SK-MEL-5 (cell line): ENCODE results near the gene JAK2. TPM values are rescaled to one million over a fixed set of nuclear protein-coding genes. Genes with fewer than 3 reads are reported as not detected.
A peak's percentile ranks its signal among the peaks of the same experiment; 100 is the strongest.

Experiments
- DNase-seq: peaks from one replicate; pipeline ENCODE4 v3.0.0-alpha.2; 2016; ENCODE audit warnings: low read depth, low spot score
- in situ Hi-C: cut with HindIII; loops from 2 replicates; pipeline ENCODE4 v1.10.0; 2016; ENCODE audit warnings: low sequenced_read_pairs, high pct_unique_total_duplicates, low pct_unique_long_range_greater_than_20kb
- total RNA-seq: library from RNA; depleted of rRNA; stranded (reverse); fragments of >200 nt; shearing (Covaris generic); gene quantifications from 2 replicates; pipeline ENCODE4 v1.2.3, GENCODE V29; 2014

JAK2 gene
- total RNA-seq, 1 experiment from 2014 or later = 4.3 TPM

- peak; percentile 81 for DNase-seq
- in situ Hi-C loops = no loop called here
Observed at GRCh38 chr9:4970970-4971641, 14.0 kb upstream of the JAK2 start.

- in situ Hi-C loops = no loop called here
- DNase-seq = no peak
Observed at GRCh38 chr9:4973246-4973645, 11.8 kb upstream of the JAK2 start.

- peak; percentile 22 for DNase-seq
- in situ Hi-C loops = no loop called here
Observed at GRCh38 chr9:4973902-4974301, 11.2 kb upstream of the JAK2 start.

- DNase-seq = no peak
- in situ Hi-C loops = no loop called here
Observed at GRCh38 chr9:4979239-4979638, 5.8 kb upstream of the JAK2 start.

- in situ Hi-C loops = no loop called here
- no peak for DNase-seq
Observed at GRCh38 chr9:4980086-4980727, 4.9 kb upstream of the JAK2 start.

- in situ Hi-C loops = no loop called here
Observed at GRCh38 chr9:4982721-4983482, 2.2 kb upstream of the JAK2 start.

GRCh38 chr9:4983601-4984165 is 1.4 kb upstream of the JAK2 start:
- DNase-seq = no peak
- in situ Hi-C loops = no loop called here

More at GRCh38 chr9:4982721-4983482, 2.2 kb upstream of the JAK2 start:
- no peak for DNase-seq

GRCh38 chr9:4984171-4984620 is 876 bp upstream of the JAK2 start:
- peak; percentile 29 for DNase-seq
- in situ Hi-C loops = no loop called here

GRCh38 chr9:4985386-4986266 is 554 bp downstream of the JAK2 start:
- in situ Hi-C loops = no loop called here
- DNase-seq = peak; percentile 50

- in situ Hi-C loops = no loop called here
- DNase-seq = peak; percentile 2
Observed at GRCh38 chr9:4986296-4986695, 1.2 kb downstream of the JAK2 start.

GRCh38 chr9:4986783-4987182 is 1.7 kb downstream of the JAK2 start:
- DNase-seq = no peak
- in situ Hi-C loops = no loop called here

- DNase-seq = peak; percentile 75
- in situ Hi-C loops = no loop called here
Observed at GRCh38 chr9:4987961-4988421, 2.9 kb downstream of the JAK2 start.

GRCh38 chr9:4992872-4993271 is 7.8 kb downstream of the JAK2 start:
- DNase-seq = no peak
- in situ Hi-C loops = no loop called here

GRCh38 chr9:4994166-4994890 is 9.3 kb downstream of the JAK2 start:
- in situ Hi-C loops = no loop called here

GRCh38 chr9:4997196-4997595 is 12.1 kb downstream of the JAK2 start:
- in situ Hi-C loops = no loop called here
- no peak for DNase-seq

More at GRCh38 chr9:4994166-4994890, 9.3 kb downstream of the JAK2 start:
- DNase-seq = no peak

GRCh38 chr9:4997631-4998030 is 12.6 kb downstream of the JAK2 start:
- no peak for DNase-seq
- in situ Hi-C loops = no loop called here

- no peak for DNase-seq
- in situ Hi-C loops = no loop called here
Observed at GRCh38 chr9:5002811-5003210, 17.7 kb downstream of the JAK2 start.
